ENCODE measurements around the gene BBS12.

BBS12 gene

GRCh38 chr4:122732329-122733026 is at the start of gene BBS12:
Gene BBS12, plus strand, starts transcription at chr4:122732704. Its CDS starts 9,189 bp downstream, at chr4:122741893.
- peak; percentile 99 for DNase-seq
- TF ChIP-seq POLR2A (IDR thresholded peaks at IDR 0.05; ENCODE audit: low read length) (peak; percentile 65), GATA1 (IDR thresholded peaks at IDR 0.05; ENCODE audit: low read depth, low read length) (no peak)

- TF ChIP-seq GATA1 (IDR thresholded peaks at IDR 0.05; ENCODE audit: low read depth, low read length) = no peak
- TF ChIP-seq POLR2A (IDR thresholded peaks at IDR 0.05; ENCODE audit: low read length) = no peak
Observed at GRCh38 chr4:122686691-122687090, 45.8 kb upstream of the BBS12 start.

GRCh38 chr4:122687531-122688061 is 44.9 kb upstream of the BBS12 start:
- TF ChIP-seq POLR2A (IDR thresholded peaks at IDR 0.05; ENCODE audit: low read length) (no peak), GATA1 (IDR thresholded peaks at IDR 0.05; ENCODE audit: low read depth, low read length) (no peak)
- DNase-seq = peak in 1 of 2 experiments; percentile 1

More at GRCh38 chr4:122686691-122687090, 45.8 kb upstream of the BBS12 start:
- no peak for DNase-seq

GRCh38 chr4:122688529-122689140 is 43.9 kb upstream of the BBS12 start:
- no peak for DNase-seq
- TF ChIP-seq GATA1 (IDR thresholded peaks at IDR 0.05; ENCODE audit: low read depth, low read length) (no peak), POLR2A (IDR thresholded peaks at IDR 0.05; ENCODE audit: low read length) (no peak)

GRCh38 chr4:122689972-122690371 is 42.5 kb upstream of the BBS12 start:
- TF ChIP-seq POLR2A (IDR thresholded peaks at IDR 0.05; ENCODE audit: low read length) (no peak), GATA1 (IDR thresholded peaks at IDR 0.05; ENCODE audit: low read depth, low read length) (no peak)
- no peak for DNase-seq

- TF ChIP-seq GATA1 (IDR thresholded peaks at IDR 0.05; ENCODE audit: low read depth, low read length) (no peak), POLR2A (IDR thresholded peaks at IDR 0.05; ENCODE audit: low read length) (no peak)
- no peak for DNase-seq
Observed at GRCh38 chr4:122691988-122692387, 40.5 kb upstream of the BBS12 start.

GRCh38 chr4:122692641-122693520 is 39.6 kb upstream of the BBS12 start:
- DNase-seq = no peak
- TF ChIP-seq GATA1 (IDR thresholded peaks at IDR 0.05; ENCODE audit: low read depth, low read length) = no peak
- TF ChIP-seq POLR2A (IDR thresholded peaks at IDR 0.05; ENCODE audit: low read length) = no peak

- TF ChIP-seq POLR2A (IDR thresholded peaks at IDR 0.05; ENCODE audit: low read length) (no peak), GATA1 (IDR thresholded peaks at IDR 0.05; ENCODE audit: low read depth, low read length) (no peak)
Observed at GRCh38 chr4:122695226-122695625, 37.3 kb upstream of the BBS12 start.

GRCh38 chr4:122700178-122700725 is 32.3 kb upstream of the BBS12 start:
- TF ChIP-seq POLR2A (IDR thresholded peaks at IDR 0.05; ENCODE audit: low read length) = no peak
- TF ChIP-seq GATA1 (IDR thresholded peaks at IDR 0.05; ENCODE audit: low read depth, low read length) = no peak
- no peak for DNase-seq

More at GRCh38 chr4:122695226-122695625, 37.3 kb upstream of the BBS12 start:
- DNase-seq = no peak

GRCh38 chr4:122701061-122701460 is 31.4 kb upstream of the BBS12 start:
- TF ChIP-seq POLR2A (IDR thresholded peaks at IDR 0.05; ENCODE audit: low read length) (no peak), GATA1 (IDR thresholded peaks at IDR 0.05; ENCODE audit: low read depth, low read length) (no peak)

GRCh38 chr4:122701965-122702364 is 30.5 kb upstream of the BBS12 start:
- TF ChIP-seq POLR2A (IDR thresholded peaks at IDR 0.05; ENCODE audit: low read length) (no peak), GATA1 (IDR thresholded peaks at IDR 0.05; ENCODE audit: low read depth, low read length) (no peak)
- DNase-seq = no peak

More at GRCh38 chr4:122701061-122701460, 31.4 kb upstream of the BBS12 start:
- no peak for DNase-seq

GRCh38 chr4:122702939-122703338 is 29.6 kb upstream of the BBS12 start:
- no peak for DNase-seq
- TF ChIP-seq POLR2A (IDR thresholded peaks at IDR 0.05; ENCODE audit: low read length) (no peak), GATA1 (IDR thresholded peaks at IDR 0.05; ENCODE audit: low read depth, low read length) (no peak)

GRCh38 chr4:122703868-122704267 is 28.6 kb upstream of the BBS12 start:
- no peak for TF ChIP-seq POLR2A (IDR thresholded peaks at IDR 0.05; ENCODE audit: low read length)
- no peak for TF ChIP-seq GATA1 (IDR thresholded peaks at IDR 0.05; ENCODE audit: low read depth, low read length)
- DNase-seq = no peak
